Thoracic aorta (tissue), 2 donors: Measurements from ENCODE around the gene LYPD6B. TPM values are rescaled to one million over a fixed set of nuclear protein-coding genes. Genes with fewer than 3 reads are reported as not detected.

Source experiments
- ATAC-seq: fragments of 150-250 bp; one replicate; pipeline ENCODE4 v1.8.0; 2017; ENCODE audit warnings: low read depth; ENCODE audit not compliant: insufficient number of reproducible peaks, low FRiP score
- DNase-seq: peaks from one replicate; pipeline ENCODE4 v3.0.0-alpha.2; 2020; ENCODE audit warnings: low spot score
- H3K27ac ChIP-seq, 2 donors: fragments of 200-600 bp; sonication (generic); 1 replicate in 1 of 2; 2 replicates in 1 of 2; pipeline ENCODE4 v1.5.1; 2016; ENCODE audit warnings: mild to moderate bottlenecking in 2 of 2, moderate library complexity in 2 of 2
- H3K27me3 ChIP-seq: fragments of 200-600 bp; sonication (generic); replicated peaks from 2 replicates; pipeline ENCODE4 v1.6.0; 2016; ENCODE audit warnings: mild to moderate bottlenecking; ENCODE audit not compliant: insufficient read depth
- H3K36me3 ChIP-seq: fragments of 200-600 bp; sonication (generic); one replicate; pipeline ENCODE4 v1.5.1; 2016
- H3K4me1 ChIP-seq, 2 donors: fragments of 200-600 bp; sonication (generic); 1 replicate in 1 of 2; 2 replicates in 1 of 2; pipeline versions ENCODE4 v1.5.1 to v1.6.0; 2016; ENCODE audit warnings: low read depth in 2 of 2, mild to moderate bottlenecking in 1 of 2; ENCODE audit not compliant: control insufficient read depth in 1 of 2
- H3K4me3 ChIP-seq: fragments of 200-600 bp; sonication (generic); 2 replicates; pipeline ENCODE4 v1.5.1; 2016; ENCODE audit warnings: mild to moderate bottlenecking
- H3K9me3 ChIP-seq: fragments of 200-600 bp; sonication (generic); 2 replicates; pipeline ENCODE4 v1.5.1; 2016
- CTCF ChIP-seq: fragments of 200-600 bp; sonication (generic); IDR thresholded peaks from one replicate; pipeline ENCODE4 v1.5.1; 2019; ENCODE audit warnings: antibody characterized with exemption
- total RNA-seq, 2 donors: library from RNA; depleted of rRNA; stranded (reverse); fragments of >200 nt; gene quantifications; one replicate each; pipeline versions ENCODE4 v1.1.0 to v1.2.3, GENCODE V29; 2016

The LYPD6B gene
- total RNA-seq, 2 donors from 2014 or later, result not detected

DNA sequence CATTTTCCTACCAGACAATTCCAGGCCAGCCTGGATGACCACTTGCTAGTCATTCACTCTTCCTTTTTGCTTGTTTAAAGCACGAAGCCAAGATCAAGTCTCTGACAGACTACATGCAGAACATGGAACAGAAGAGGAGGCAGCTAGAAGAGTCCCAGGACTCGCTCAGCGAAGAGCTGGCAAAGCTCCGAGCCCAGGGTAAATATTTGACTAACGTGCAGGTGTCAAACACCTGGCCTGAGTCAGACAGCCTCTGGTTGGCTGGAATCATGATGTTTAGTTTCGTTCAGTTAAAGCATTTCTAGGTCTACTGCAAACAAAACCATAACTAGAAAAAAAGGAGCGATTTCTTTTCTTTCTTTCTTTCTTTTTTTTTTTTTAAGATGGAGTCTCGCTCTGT is 44.2 kb upstream of the LYPD6B start:
- TF ChIP-seq CTCF, result no peak
- ATAC-seq (no peak), DNase-seq (no peak)
- Histone ChIP-seq H3K27ac (no peak overlapping the region), H3K27me3 (no peaks in the 10 kb centered on the region), H3K36me3 (no peaks in the 10 kb centered on the region), H3K4me3 (no peak overlapping the region), H3K4me1 (no peaks in the 10 kb centered on the region), H3K9me3 (no peaks in the 10 kb centered on the region)

DNA sequence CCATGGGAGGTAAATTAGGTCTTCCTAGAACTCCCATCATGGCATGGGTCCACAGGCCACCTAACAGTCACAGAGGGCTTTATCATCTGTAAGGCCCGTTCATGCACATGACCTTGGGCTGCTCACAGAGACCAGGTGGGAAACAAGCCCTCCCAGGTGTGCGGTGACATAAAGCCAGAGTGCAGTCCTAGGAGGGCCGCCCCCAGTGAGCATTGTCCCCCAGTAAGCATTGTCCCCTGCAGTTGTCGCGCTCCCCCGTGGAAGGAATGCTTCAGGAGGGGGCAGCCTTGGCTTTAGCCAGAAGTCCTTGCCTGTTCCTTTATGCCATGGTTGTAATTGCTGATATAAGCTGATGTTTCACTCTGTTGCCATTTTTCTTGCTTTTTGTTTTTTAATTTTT is 41.7 kb upstream of the LYPD6B start:
- H3K27me3 ChIP-seq, result no peaks in the 10 kb centered on the region
- TF ChIP-seq CTCF, result no peak
- no peaks in the 10 kb centered on the region for H3K4me1 ChIP-seq
- ATAC-seq, result no peak
- H3K9me3 ChIP-seq, result no peaks in the 10 kb centered on the region
- no peak overlapping the region for H3K4me3 ChIP-seq
- no peaks in the 10 kb centered on the region for H3K36me3 ChIP-seq
- DNase-seq, result no peak
- H3K27ac ChIP-seq, result no peak overlapping the region

DNA sequence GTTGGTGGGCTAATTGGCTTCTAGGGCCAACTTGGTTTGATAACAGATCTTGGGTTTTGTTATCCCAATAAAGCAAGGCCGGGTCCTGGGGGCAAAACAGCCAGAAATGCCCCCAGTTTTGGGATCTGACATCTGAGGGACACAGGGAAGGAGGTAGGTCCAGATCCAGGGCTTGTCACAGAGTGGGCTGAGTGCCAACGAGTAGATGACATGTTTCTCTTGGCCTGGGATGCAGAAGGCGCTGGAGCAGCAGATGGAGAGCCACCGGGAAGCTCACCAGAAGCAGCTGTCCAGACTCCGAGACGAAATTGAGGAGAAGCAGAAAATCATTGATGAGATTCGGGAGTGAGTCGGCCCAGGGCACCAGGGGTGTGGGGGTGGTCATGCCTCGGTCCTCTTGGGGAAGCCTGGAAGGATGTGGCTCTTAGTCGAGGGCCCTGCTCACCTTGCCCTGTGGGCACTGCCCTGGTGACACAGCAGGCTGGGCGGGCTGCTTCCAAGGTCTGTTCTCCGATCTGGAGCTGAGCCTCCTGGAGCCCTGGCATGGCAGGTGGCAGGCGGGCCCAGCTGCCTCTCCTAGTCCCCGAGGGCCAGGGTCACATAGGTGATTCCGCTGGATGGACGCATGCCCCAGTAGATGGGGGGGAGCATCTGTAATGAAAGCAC is 40.2 kb upstream of the LYPD6B start:
- H3K4me3 ChIP-seq, result no peak overlapping the region
- H3K36me3 ChIP-seq, result no peaks in the 10 kb centered on the region
- DNase-seq (no peak), ATAC-seq (no peak)
- H3K4me1 ChIP-seq, result no peaks in the 10 kb centered on the region
- no peak overlapping the region for H3K27ac ChIP-seq
- TF ChIP-seq CTCF, result no peak
- H3K9me3 ChIP-seq, result no peaks in the 10 kb centered on the region
- no peaks in the 10 kb centered on the region for H3K27me3 ChIP-seq

DNA sequence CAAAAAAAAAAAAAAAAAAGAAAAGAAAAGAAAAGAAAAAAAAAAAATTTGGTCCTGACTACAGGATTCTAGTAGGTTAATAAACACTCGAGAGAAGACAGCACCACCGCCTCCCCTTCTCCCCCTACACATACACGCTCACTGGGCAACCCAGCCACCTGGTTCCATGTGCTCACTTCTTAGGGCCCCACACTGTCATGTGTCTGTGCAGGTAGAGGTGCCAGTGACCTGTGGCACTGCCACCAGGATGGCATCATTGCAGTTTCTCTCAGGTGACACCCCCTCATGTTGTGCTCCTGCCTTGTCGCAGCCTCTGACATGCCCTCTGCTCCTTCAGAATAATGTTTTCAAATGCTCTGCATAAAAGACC is 39.7 kb upstream of the LYPD6B start:
- Histone ChIP-seq H3K4me3 (no peak overlapping the region), H3K4me1 (no peaks in the 10 kb centered on the region), H3K27me3 (no peaks in the 10 kb centered on the region), H3K27ac (no peak overlapping the region), H3K9me3 (no peaks in the 10 kb centered on the region), H3K36me3 (no peaks in the 10 kb centered on the region)
- ATAC-seq, result no peak
- no peak for DNase-seq
- TF ChIP-seq CTCF, result no peak

DNA sequence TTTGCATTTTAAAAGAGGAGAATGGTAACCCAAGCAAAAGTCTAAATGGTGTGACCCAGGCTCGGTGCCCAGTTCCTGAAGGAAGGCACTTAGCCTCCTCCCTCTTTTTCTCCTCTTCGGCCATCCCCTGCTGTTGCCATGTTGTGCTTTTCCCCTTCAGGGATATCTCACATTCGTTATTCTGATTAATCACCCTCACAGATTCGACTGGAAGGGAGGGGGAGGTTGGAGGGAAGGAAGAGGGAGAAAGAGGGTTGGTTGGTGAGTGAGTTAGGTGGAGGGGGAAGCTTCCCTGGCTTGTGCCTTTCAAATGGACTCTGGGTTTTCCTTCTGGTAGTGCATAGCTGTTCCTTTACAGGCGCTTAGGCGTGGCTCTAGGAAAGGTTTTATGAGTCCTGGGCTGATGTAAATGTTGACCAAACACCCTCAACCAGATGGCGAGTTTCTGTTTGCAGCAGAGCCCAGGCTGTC is 39.0 kb upstream of the LYPD6B start:
- ATAC-seq, result no peak
- no peak overlapping the region for H3K4me3 ChIP-seq
- TF ChIP-seq CTCF, result no peak

More for the DNA sequence above, 39.0 kb upstream of the LYPD6B start:
- Histone ChIP-seq H3K36me3 (no peaks in the 10 kb centered on the region), H3K27ac (no peak overlapping the region), H3K27me3 (no peaks in the 10 kb centered on the region), H3K9me3 (no peaks in the 10 kb centered on the region), H3K4me1 (no peaks in the 10 kb centered on the region)
- no peak for DNase-seq
